ENCODE data around the gene BZW1. TPM values are rescaled to one million over a fixed set of nuclear protein-coding genes. Genes with fewer than 3 reads are reported as not detected.

Gene BZW1
- total RNA-seq, 1 experiment from 2014 or later = 254 TPM

GRCh38 chr2:200869014-200869413, 57.3 kb downstream of the BZW1 start:
- Mint-ChIP-seq H3K9me3 (ENCODE audit: low read depth, unreplicated experiment) (no peaks in the 10 kb centered on the region), H3K4me3 (ENCODE audit: low read depth, unreplicated experiment) (no peak overlapping the region), H3K36me3 (ENCODE audit: insufficient read depth, unreplicated experiment) (peaks cover 32% of the 10 kb centered on the region), H3K27ac (ENCODE audit: unreplicated experiment) (no peak overlapping the region), H3K4me1 (ENCODE audit: low read depth, unreplicated experiment) (peaks cover 8% of the 10 kb centered on the region), H3K27me3 (ENCODE audit: unreplicated experiment) (no peaks in the 10 kb centered on the region)
- CTCF ChIA-PET = interaction anchor here (0.6 to 1.0 kb wide), 2 partner anchors 20 to 36 kb away, joined by 3 to 4 read pairs; partner anchors contain the start of genes NIF3L1 and PPIL3
- BruUV-seq (replicated peaks) = no TSS peak
- no peak for TF ChIP-seq CTCF (IDR thresholded peaks at IDR 0.05; ENCODE audit: unreplicated experiment)
- intact Hi-C loops (cut with micrococcal nuclease; ENCODE audit: unreplicated experiment) = no loop called here
- no peak for DNase-seq

GRCh38 chr2:200871151-200871550, 59.4 kb downstream of the BZW1 start:
- H3K4me3 Mint-ChIP-seq (ENCODE audit: low read depth, unreplicated experiment) = no peak overlapping the region
- no peak overlapping the region for H3K27ac Mint-ChIP-seq (ENCODE audit: unreplicated experiment)
- CTCF ChIA-PET = no interaction called here
- BruUV-seq (replicated peaks) = no TSS peak
- H3K36me3 Mint-ChIP-seq (ENCODE audit: insufficient read depth, unreplicated experiment) = peaks cover 27% of the 10 kb centered on the region
- TF ChIP-seq CTCF (IDR thresholded peaks at IDR 0.05; ENCODE audit: unreplicated experiment) = no peak
- DNase-seq = no peak
- no peaks in the 10 kb centered on the region for H3K27me3 Mint-ChIP-seq (ENCODE audit: unreplicated experiment)
- H3K9me3 Mint-ChIP-seq (ENCODE audit: low read depth, unreplicated experiment) = no peaks in the 10 kb centered on the region
- H3K4me1 Mint-ChIP-seq (ENCODE audit: low read depth, unreplicated experiment) = no peaks in the 10 kb centered on the region
- intact Hi-C loops (cut with micrococcal nuclease; ENCODE audit: unreplicated experiment) = no loop called here

GRCh38 chr2:200873560-200873959, 61.9 kb downstream of the BZW1 start:
- CTCF ChIA-PET = no interaction called here
- no peak for TF ChIP-seq CTCF (IDR thresholded peaks at IDR 0.05; ENCODE audit: unreplicated experiment)
- no peak for DNase-seq
- no peaks in the 10 kb centered on the region for H3K27me3 Mint-ChIP-seq (ENCODE audit: unreplicated experiment)
- BruUV-seq (replicated peaks) = no TSS peak
- H3K36me3 Mint-ChIP-seq (ENCODE audit: insufficient read depth, unreplicated experiment) = peaks cover 26% of the 10 kb centered on the region
- intact Hi-C loops (cut with micrococcal nuclease; ENCODE audit: unreplicated experiment) = no loop called here
- no peak overlapping the region for H3K4me3 Mint-ChIP-seq (ENCODE audit: low read depth, unreplicated experiment)
- H3K27ac Mint-ChIP-seq (ENCODE audit: unreplicated experiment) = no peak overlapping the region
- no peaks in the 10 kb centered on the region for H3K4me1 Mint-ChIP-seq (ENCODE audit: low read depth, unreplicated experiment)
- no peaks in the 10 kb centered on the region for H3K9me3 Mint-ChIP-seq (ENCODE audit: low read depth, unreplicated experiment)

Other genes starting within 250 kb of the BZW1 start
- 0.22 and 0.45 TPM in 2 replicates for gene AOX1, start 225.9 kb upstream of the BZW1 start, total RNA-seq (2022)
- 73.1 and 83.5 TPM in 2 replicates for gene CLK1, start 52.7 kb downstream of the BZW1 start, total RNA-seq (2022)
- gene PPIL3, start 77.2 kb downstream of the BZW1 start, total RNA-seq (2022) = 28.0 and 31.5 TPM in 2 replicates
- 38.4 and 39.7 TPM in 2 replicates for gene NIF3L1, start 77.5 kb downstream of the BZW1 start, total RNA-seq (2022)
- gene ORC2, start 151.8 kb downstream of the BZW1 start, total RNA-seq (2022) = 38.8 and 49.6 TPM in 2 replicates

Data from Calu3 (cell line).